ENCODE results near the gene TBC1D22A. TPM values are rescaled to one million over a fixed set of nuclear protein-coding genes. Genes with fewer than 3 reads are reported as not detected.
A peak's percentile ranks its signal among the peaks of the same experiment; 100 is the strongest.

The TBC1D22A gene
- total and polyA plus RNA-seq, 10 of the 15 experiments (the other 5 are each of a cell fraction or from before 2014, with no cell fraction given) = 0.63 to 44.7 (median 27.4) TPM

- Histone ChIP-seq H3K27me3 (replicated peaks in 1 of 2; ENCODE audit: control insufficient read depth in 2 of 2, insufficient read depth in 2 of 2, low read length in 1 of 2) (no peaks in the 10 kb centered on the region), H3K79me2 (ENCODE audit: control insufficient read depth, insufficient read depth, low read length) (no peaks in the 10 kb centered on the region; the same call in 1 of the 2 replicates)
These were observed 93.2 kb downstream of the TBC1D22A start for GRCh38 chr22:46855681-46856080.

DNA sequence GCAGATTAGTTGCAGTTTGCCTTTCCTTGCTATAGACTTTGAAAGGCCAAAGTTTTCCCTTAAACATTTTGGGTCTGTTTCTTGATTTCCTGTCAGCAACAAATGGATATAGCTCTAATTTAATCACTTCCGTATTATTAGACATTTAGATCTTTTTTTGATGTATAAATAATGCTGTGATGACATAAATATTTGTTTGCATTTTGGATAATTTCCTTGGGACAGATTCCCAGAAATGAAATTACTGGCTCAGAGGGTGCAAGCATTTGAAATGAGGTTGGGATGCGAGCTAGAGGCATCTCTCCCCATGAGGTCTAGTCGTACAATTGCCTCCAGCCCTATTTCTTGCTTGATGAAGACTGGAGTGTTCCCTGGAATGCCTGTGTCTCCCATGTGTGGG is 94.2 kb downstream of the TBC1D22A start:
- peaks cover 5 to 13% of the 10 kb centered on the region in 2 experiments; a peak in 3 of 4 replicates for H3K36me3 ChIP-seq (ENCODE audit: control insufficient read depth in 2 of 2, insufficient read depth in 2 of 2, low read length in 1 of 2)
- no peaks in the 10 kb centered on the region for H3K4me1 ChIP-seq (ENCODE audit: control insufficient read depth, insufficient read depth, low read length)
- BruUV-seq (replicated peaks) = TSS peak; percentile 33
- no peaks in the 10 kb centered on the region; the same call in 1 of the 2 replicates for H4K20me1 ChIP-seq (ENCODE audit: control insufficient read depth, insufficient read depth)
- ChIA-PET SMC1A (ENCODE audit: uncharacterized antibody, unreplicated experiment) (no interaction called here), POLR2A (no interaction called here), RAD21 (ENCODE audit: unreplicated experiment) (no interaction called here), CTCF (no interaction called here)
- H3K27ac ChIP-seq (ENCODE audit: control insufficient read depth, insufficient read depth) = no peak overlapping the region
- no peak overlapping the region for H3K4me2 ChIP-seq (ENCODE audit: control insufficient read depth, insufficient read depth)
- DNase-seq (ENCODE audit: low read depth, low spot score) (no peak), ATAC-seq (no peak), FAIRE-seq (no peak)
- intact Hi-C loops (cut with micrococcal nuclease; ENCODE audit: unreplicated experiment) (no loop called here), in situ Hi-C loops (cut with MboI) (no loop called here)
- H3K9ac ChIP-seq (ENCODE audit: control insufficient read depth, insufficient read depth, low read length) = no peak overlapping the region
- WGBS (ENCODE audit: insufficient coverage, insufficient replicate concordance, low lambda C conversion rate, missing lambda C conversion rate) = 95% methylated on average over 3 of the region's 3 CpGs
- no peaks in the 10 kb centered on the region; the same call in 2 of the 3 replicates for H3K9me3 ChIP-seq (replicated peaks; ENCODE audit: control insufficient read depth, insufficient read depth, low read length)
- no peak overlapping the region for H2AFZ ChIP-seq (ENCODE audit: control insufficient read depth, low read depth, low read length)
- no peak overlapping the region for H3K4me3 ChIP-seq
- no peaks in the 10 kb centered on the region for H3K27me3 ChIP-seq (replicated peaks in 1 of 2; ENCODE audit: control insufficient read depth in 2 of 2, insufficient read depth in 2 of 2, low read length in 1 of 2)
- no peaks in the 10 kb centered on the region; the same call in none of the 2 replicates for H3K79me2 ChIP-seq (ENCODE audit: control insufficient read depth, insufficient read depth, low read length)
- TF ChIP-seq ZNF622 (IDR thresholded peaks at IDR 0.05) (no peak), ZNF592 (IDR thresholded peaks at IDR 0.05) (no peak), EP300 (IDR thresholded peaks at IDR 0.05; ENCODE audit: borderline replicate concordance in 1 of 2, control insufficient read depth in 1 of 2, low read depth in 2 of 2, low read length in 2 of 2) (no peak), RCOR1 (conservative IDR thresholded peaks at IDR 0.05; ENCODE audit: low read depth, low read length) (no peak), RELA (IDR thresholded peaks at IDR 0.05; ENCODE audit: borderline replicate concordance, partially characterized antibody) (no peak), ATF7 (IDR thresholded peaks at IDR 0.05; ENCODE audit: low read depth) (no peak), CEBPB (IDR thresholded peaks at IDR 0.05; ENCODE audit: borderline replicate concordance in 1 of 2, low read depth in 2 of 2, low read length in 2 of 2) (no peak), EGR1 (IDR thresholded peaks at IDR 0.05; ENCODE audit: borderline replicate concordance in 1 of 2, low read depth in 2 of 2, low read length in 2 of 2) (no peak), FOXK2 (IDR thresholded peaks at IDR 0.05) (no peak), CBFB (IDR thresholded peaks at IDR 0.05; ENCODE audit: low read depth) (no peak), CHD1 (IDR thresholded peaks at IDR 0.05; ENCODE audit: low read depth, low read length) (no peak)
- TF ChIP-seq, protein P1, sequence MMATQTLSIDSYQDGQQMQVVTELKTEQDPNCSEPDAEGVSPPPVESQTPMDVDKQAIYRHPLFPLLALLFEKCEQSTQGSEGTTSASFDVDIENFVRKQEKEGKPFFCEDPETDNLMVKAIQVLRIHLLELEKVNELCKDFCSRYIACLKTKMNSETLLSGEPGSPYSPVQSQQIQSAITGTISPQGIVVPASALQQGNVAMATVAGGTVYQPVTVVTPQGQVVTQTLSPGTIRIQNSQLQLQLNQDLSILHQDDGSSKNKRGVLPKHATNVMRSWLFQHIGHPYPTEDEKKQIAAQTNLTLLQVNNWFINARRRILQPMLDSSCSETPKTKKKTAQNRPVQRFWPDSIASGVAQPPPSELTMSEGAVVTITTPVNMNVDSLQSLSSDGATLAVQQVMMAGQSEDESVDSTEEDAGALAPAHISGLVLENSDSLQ (IDR thresholded peaks at IDR 0.05) = no peak

More at GRCh38 chr22:46855681-46856080, 93.2 kb downstream of the TBC1D22A start:
- no peak for DNase-seq (ENCODE audit: low read depth, low spot score)
- BruUV-seq (replicated peaks) = no TSS peak
- in situ Hi-C loops (cut with MboI) (no loop called here), intact Hi-C loops (cut with micrococcal nuclease; ENCODE audit: unreplicated experiment) (no loop called here)
- TF ChIP-seq WRNIP1 (IDR thresholded peaks at IDR 0.05; ENCODE audit: borderline replicate concordance, low read depth, low read length) = no peak
- no peak for TF ChIP-seq JUNB (IDR thresholded peaks at IDR 0.05)
- no peak overlapping the region for H3K9ac ChIP-seq (ENCODE audit: control insufficient read depth, insufficient read depth, low read length)
- no peak for ATAC-seq
- no peak overlapping the region for H3K4me2 ChIP-seq (ENCODE audit: control insufficient read depth, insufficient read depth)
- ChIA-PET SMC1A (ENCODE audit: uncharacterized antibody, unreplicated experiment) (no interaction called here), POLR2A (no interaction called here), RAD21 (ENCODE audit: unreplicated experiment) (no interaction called here), CTCF (no interaction called here)
- H3K9me3 ChIP-seq (replicated peaks; ENCODE audit: control insufficient read depth, insufficient read depth, low read length) = no peaks in the 10 kb centered on the region; the same call in 2 of the 3 replicates
- H2AFZ ChIP-seq (ENCODE audit: control insufficient read depth, low read depth, low read length) = no peak overlapping the region
- no peak overlapping the region for H3K27ac ChIP-seq (ENCODE audit: control insufficient read depth, insufficient read depth)
- H3K4me1 ChIP-seq (ENCODE audit: control insufficient read depth, insufficient read depth, low read length) = no peaks in the 10 kb centered on the region
- 85% methylated on average over 12 of the region's 12 CpGs for WGBS (ENCODE audit: insufficient coverage, insufficient replicate concordance, low lambda C conversion rate, missing lambda C conversion rate)
- FAIRE-seq = no peak
- H3K4me3 ChIP-seq = no peak overlapping the region
- H4K20me1 ChIP-seq (ENCODE audit: control insufficient read depth, insufficient read depth) = peaks cover 3% of the 10 kb centered on the region; the same call in 1 of the 2 replicates
- H3K36me3 ChIP-seq (ENCODE audit: control insufficient read depth in 2 of 2, insufficient read depth in 2 of 2, low read length in 1 of 2) = peaks cover 5 to 13% of the 10 kb centered on the region in 2 experiments; a peak in 3 of 4 replicates

All from GM12878 (cell line).